Prostate gland (tissue), 2 donors: ENCODE data around the gene ATP8B3. TPM values are rescaled to one million over a fixed set of nuclear protein-coding genes. Genes with fewer than 3 reads are reported as not detected.
A peak's percentile ranks its signal among the peaks of the same experiment; 100 is the strongest.

Experiments
- DNase-seq: peaks from one replicate; pipeline ENCODE4 v3.0.0-alpha.2; 2019; ENCODE audit warnings: low spot score
- H3K27ac ChIP-seq, 2 donors: fragments of 200-600 bp; sonication (generic); 2 replicates each; pipeline ENCODE4 v1.5.1; 2017 to 2019
- H3K27me3 ChIP-seq: fragments of 200-600 bp; sonication (generic); replicated peaks from 2 replicates; pipeline ENCODE4 v1.5.1; 2019; ENCODE audit not compliant: insufficient read depth
- H3K36me3 ChIP-seq, 2 donors: fragments of 200-600 bp; sonication (generic); 1 replicate in 1 of 2; 2 replicates in 1 of 2; pipeline versions ENCODE4 v1.5.1 to v1.8.1; 2017 to 2019
- H3K4me1 ChIP-seq: fragments of 200-600 bp; sonication (generic); replicated peaks from 2 replicates; pipeline ENCODE4 v1.5.1; 2019
- H3K4me3 ChIP-seq, 2 donors: fragments of 200-600 bp; sonication (generic); 2 replicates each; pipeline ENCODE4 v1.5.1; 2017 to 2019
- H3K9me3 ChIP-seq: fragments of 200-600 bp; sonication (generic); 2 replicates; pipeline ENCODE4 v1.5.1; 2017
- POLR2A ChIP-seq: fragments of 450-650 bp; IDR thresholded peaks from one replicate; pipeline ENCODE4 v1.6.1; 2016; ENCODE audit warnings: antibody characterized with exemption, mild to moderate bottlenecking
- POLR2AphosphoS5 ChIP-seq: sonication (generic); formaldehyde crosslinking; IDR thresholded peaks from one replicate; pipeline ENCODE4 v1.6.1; 2017; ENCODE audit warnings: antibody characterized with exemption
- WGBS: methylation state at CpG from one replicate; pipeline ENCODE4 v1.1.5; 2018; 5-methylcytosine and 5-hydroxymethylcytosine counted together
- intact Hi-C: fragments of 100-400 bp; cut with DNase I; formaldehyde crosslinking; loops from one replicate; pipeline ENCODE4 v1.14.2; 2022
- total RNA-seq, 2 donors: library from RNA; depleted of rRNA; stranded (reverse); fragments of >200 nt; gene quantifications; one replicate each; pipeline ENCODE4 v1.1.0, GENCODE V29; 2016
- TF ChIP-seq, protein P1 (sequence below), 4 experiments: fragments of 200-600 bp in 2 of 4; fragments of 450-650 bp in 2 of 4; sonication (generic) in 2 of 4; IDR thresholded peaks; 1 replicate in 3 of 4; 2 replicates in 1 of 4; pipeline ENCODE4 v1.5.1; 2016 to 2019; ENCODE audit warnings: antibody characterized with exemption in 4 of 4, mild to moderate bottlenecking in 2 of 4, moderate library complexity in 2 of 4

ATP8B3 gene, protein sequence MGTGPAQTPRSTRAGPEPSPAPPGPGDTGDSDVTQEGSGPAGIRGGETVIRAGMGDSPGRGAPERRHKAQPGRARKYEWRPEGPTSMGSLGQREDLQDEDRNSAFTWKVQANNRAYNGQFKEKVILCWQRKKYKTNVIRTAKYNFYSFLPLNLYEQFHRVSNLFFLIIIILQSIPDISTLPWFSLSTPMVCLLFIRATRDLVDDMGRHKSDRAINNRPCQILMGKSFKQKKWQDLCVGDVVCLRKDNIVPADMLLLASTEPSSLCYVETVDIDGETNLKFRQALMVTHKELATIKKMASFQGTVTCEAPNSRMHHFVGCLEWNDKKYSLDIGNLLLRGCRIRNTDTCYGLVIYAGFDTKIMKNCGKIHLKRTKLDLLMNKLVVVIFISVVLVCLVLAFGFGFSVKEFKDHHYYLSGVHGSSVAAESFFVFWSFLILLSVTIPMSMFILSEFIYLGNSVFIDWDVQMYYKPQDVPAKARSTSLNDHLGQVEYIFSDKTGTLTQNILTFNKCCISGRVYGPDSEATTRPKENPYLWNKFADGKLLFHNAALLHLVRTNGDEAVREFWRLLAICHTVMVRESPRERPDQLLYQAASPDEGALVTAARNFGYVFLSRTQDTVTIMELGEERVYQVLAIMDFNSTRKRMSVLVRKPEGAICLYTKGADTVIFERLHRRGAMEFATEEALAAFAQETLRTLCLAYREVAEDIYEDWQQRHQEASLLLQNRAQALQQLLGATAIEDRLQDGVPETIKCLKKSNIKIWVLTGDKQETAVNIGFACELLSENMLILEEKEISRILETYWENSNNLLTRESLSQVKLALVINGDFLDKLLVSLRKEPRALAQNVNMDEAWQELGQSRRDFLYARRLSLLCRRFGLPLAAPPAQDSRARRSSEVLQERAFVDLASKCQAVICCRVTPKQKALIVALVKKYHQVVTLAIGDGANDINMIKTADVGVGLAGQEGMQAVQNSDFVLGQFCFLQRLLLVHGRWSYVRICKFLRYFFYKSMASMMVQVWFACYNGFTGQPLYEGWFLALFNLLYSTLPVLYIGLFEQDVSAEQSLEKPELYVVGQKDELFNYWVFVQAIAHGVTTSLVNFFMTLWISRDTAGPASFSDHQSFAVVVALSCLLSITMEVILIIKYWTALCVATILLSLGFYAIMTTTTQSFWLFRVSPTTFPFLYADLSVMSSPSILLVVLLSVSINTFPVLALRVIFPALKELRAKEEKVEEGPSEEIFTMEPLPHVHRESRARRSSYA (N-terminal part only)
- total RNA-seq: 1 to 10 TPM in 1 of 2 donors, under 1 TPM in 1; 0.18 to 4.7 TPM

DNA sequence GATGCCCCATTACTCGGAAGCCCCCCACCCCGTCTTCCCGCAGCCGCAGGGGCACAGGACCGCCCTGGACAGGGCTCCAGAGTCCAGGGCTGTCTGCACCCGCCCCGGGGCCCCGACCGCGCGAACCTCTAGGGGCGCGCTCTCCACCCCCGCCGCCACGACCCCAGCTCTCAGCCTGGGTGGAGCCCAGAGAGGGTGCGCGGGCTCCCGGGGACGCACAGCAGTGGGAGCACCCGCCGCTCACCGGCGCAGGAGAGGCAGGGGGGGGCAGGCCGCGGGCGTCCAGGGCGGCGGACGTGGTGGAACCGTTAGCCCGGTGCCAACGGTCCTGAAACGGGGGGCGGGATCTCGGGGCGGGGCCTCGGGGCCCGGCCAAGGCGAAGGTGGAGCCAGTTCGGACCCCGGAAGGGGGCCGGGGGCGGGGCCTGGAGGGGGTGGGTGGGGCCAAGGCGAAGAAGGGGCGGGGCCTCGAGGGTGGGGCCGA lies at the start of gene ATP8B3:
ATP8B3 (minus strand) TSS at position 335 of the 484 bp plus-strand sequence. CDS start 540 bp downstream, outside the sequence.
- Histone ChIP-seq H3K9me3 (no peaks in the 10 kb centered on the region), H3K4me3 (peak within 1 kb of the TSS; percentile 32 to 36), H3K27me3 (no peaks in the 10 kb centered on the region), H3K36me3 (peaks cover 0 to 4% of the 10 kb centered on the region in 2 donors), H3K4me1 (peaks cover 8% of the 10 kb centered on the region), H3K27ac (peak within 1 kb of the TSS; percentile 31 to 69)
- intact Hi-C loops: no loop called here
- WGBS: 4% methylated on average over 37 of the region's 48 CpGs
- DNase-seq: no peak
- TF ChIP-seq POLR2AphosphoS5 (no peak), POLR2A (no peak)
- TF ChIP-seq, protein P1, sequence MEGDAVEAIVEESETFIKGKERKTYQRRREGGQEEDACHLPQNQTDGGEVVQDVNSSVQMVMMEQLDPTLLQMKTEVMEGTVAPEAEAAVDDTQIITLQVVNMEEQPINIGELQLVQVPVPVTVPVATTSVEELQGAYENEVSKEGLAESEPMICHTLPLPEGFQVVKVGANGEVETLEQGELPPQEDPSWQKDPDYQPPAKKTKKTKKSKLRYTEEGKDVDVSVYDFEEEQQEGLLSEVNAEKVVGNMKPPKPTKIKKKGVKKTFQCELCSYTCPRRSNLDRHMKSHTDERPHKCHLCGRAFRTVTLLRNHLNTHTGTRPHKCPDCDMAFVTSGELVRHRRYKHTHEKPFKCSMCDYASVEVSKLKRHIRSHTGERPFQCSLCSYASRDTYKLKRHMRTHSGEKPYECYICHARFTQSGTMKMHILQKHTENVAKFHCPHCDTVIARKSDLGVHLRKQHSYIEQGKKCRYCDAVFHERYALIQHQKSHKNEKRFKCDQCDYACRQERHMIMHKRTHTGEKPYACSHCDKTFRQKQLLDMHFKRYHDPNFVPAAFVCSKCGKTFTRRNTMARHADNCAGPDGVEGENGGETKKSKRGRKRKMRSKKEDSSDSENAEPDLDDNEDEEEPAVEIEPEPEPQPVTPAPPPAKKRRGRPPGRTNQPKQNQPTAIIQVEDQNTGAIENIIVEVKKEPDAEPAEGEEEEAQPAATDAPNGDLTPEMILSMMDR (IDR thresholded peaks at IDR 0.05): no peak

DNA sequence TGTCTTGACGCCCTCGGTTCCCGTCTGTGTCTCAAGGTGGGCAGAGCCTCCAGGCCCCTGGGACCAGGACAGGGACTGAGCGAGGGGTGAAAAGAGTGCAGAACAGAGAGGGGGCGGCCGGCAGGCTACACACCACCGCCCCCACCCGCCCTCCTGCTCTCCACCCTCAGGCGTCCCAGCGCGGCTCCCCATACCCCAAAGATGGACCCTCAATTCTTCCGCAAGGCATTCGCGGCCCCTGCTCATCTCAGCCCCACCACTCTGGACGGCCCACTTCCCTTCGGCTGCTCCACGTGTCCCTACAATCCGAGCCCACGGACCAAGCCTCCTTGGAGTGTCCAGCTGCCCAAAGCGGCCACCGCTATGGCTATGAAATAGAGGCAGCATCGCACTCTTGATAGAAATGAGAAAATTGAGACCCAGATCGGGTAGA lies 49.5 kb upstream of the ATP8B3 start:
- H3K9me3 ChIP-seq: no peaks in the 10 kb centered on the region
- peak overlapping the region in 1 of 2 donors; percentile 8 for H3K27ac ChIP-seq
- DNase-seq: no peak
- TF ChIP-seq POLR2A (no peak), POLR2AphosphoS5 (no peak)
- TF ChIP-seq, protein P1 (IDR thresholded peaks at IDR 0.05): no peak
- peaks cover 18% of the 10 kb centered on the region for H3K4me1 ChIP-seq
- intact Hi-C loops: no loop called here
- no peaks in the 10 kb centered on the region for H3K27me3 ChIP-seq
- no peaks in the 10 kb centered on the region for H3K36me3 ChIP-seq
- 54% methylated on average over 23 of the region's 23 CpGs for WGBS
- peak overlapping the region; percentile 66 to 67 for H3K4me3 ChIP-seq

DNA sequence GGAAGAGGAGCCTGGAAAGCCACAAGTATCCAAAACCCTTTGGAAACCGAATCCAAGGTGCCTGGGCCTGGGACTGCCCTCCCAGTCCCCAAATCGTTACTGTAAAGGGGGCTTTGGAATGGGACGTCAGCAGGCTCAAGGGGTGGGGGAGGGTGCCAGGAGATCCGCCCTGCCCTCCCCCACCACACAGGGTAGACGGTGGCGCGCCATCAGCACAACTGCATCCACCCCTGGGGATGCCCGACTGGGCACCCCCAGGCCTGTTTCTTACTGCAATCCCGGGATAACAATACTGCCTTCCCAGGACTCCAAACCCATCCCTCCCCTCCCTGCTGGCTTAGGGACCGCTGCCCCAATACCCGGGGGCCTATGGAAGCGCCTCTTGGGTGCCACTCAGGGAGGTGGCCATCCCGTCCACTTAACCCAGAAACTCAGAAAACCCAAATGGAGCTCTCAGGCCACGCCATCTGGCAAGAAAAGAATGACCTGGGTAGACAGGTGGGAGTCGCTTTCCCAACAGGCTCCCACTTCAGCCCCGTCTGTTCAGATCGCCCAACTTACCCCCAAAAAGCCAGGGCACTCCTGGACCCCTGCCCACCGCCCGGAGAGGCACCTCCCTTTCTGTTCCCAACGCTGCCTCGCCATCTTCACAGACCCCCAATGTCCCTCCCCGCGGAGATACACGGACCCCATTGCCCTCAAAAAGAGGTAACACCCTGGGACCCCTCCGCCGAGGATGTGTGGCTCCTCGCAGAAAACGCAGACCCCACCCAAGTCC lies 48.9 kb upstream of the ATP8B3 start:
- no peaks in the 10 kb centered on the region for H3K36me3 ChIP-seq
- TF ChIP-seq, protein P1 (IDR thresholded peaks at IDR 0.05): no peak
- no peak for TF ChIP-seq POLR2AphosphoS5
- no peak for TF ChIP-seq POLR2A
- H3K9me3 ChIP-seq: no peaks in the 10 kb centered on the region
- 70% methylated on average over 28 of the region's 28 CpGs for WGBS
- no peak overlapping the region for H3K27ac ChIP-seq
- no peak for DNase-seq
- intact Hi-C loops: no loop called here
- peaks cover 18% of the 10 kb centered on the region for H3K4me1 ChIP-seq
- no peaks in the 10 kb centered on the region for H3K27me3 ChIP-seq
- H3K4me3 ChIP-seq: no peak overlapping the region
